HL-60 (cell line): ENCODE results near the gene TUBB3.

Source experiments
- DNase-seq, 2 experiments: peaks; one replicate each; pipeline ENCODE4 v3.0.0-alpha.2; 2010 to 2020; ENCODE audit warnings: low read depth in 1 of 2, low spot score in 1 of 2
- H3K27ac ChIP-seq: fragments of 250-450 bp; sonication (Bioruptor Pico); replicated peaks from 2 replicates; pipeline ENCODE4 v1.5.1; 2020; ENCODE audit warnings: mild to moderate bottlenecking, moderate library complexity
- H3K27me3 ChIP-seq: fragments of 250-450 bp; sonication (Bioruptor Pico); 2 replicates; pipeline ENCODE4 v1.5.1; 2021; ENCODE audit warnings: mild to moderate bottlenecking, moderate library complexity; ENCODE audit not compliant: insufficient read depth, poor library complexity, severe bottlenecking
- H3K4me3 ChIP-seq: replicated peaks from 2 replicates; pipeline ENCODE4 v1.5.1; 2011; ENCODE audit warnings: mild to moderate bottlenecking, control low read depth, low read length; ENCODE audit not compliant: insufficient read depth
- GABPA ChIP-seq: IDR thresholded peaks from 2 replicates; pipeline ENCODE4 v1.6.1; 2012; ENCODE audit warnings: low read depth
- POLR2AphosphoS5 ChIP-seq: IDR thresholded peaks from 2 replicates; pipeline ENCODE4 v1.6.1; 2012; ENCODE audit warnings: low read depth
- SPI1 ChIP-seq: IDR thresholded peaks from 2 replicates; pipeline ENCODE4 v1.6.1; 2012; ENCODE audit warnings: low read depth, mild to moderate bottlenecking, borderline replicate concordance
- TF ChIP-seq, protein P1 (sequence below): IDR thresholded peaks from one replicate; pipeline ENCODE4 v1.5.1; 2011; ENCODE audit warnings: low read length, control low read depth, inconsistent platforms; ENCODE audit not compliant: insufficient read depth
- TF ChIP-seq, protein P2 (sequence below): IDR thresholded peaks from 2 replicates; pipeline ENCODE4 v1.6.1; 2012; ENCODE audit warnings: low read depth; ENCODE audit not compliant: insufficient replicate concordance

Gene TUBB3

DNA sequence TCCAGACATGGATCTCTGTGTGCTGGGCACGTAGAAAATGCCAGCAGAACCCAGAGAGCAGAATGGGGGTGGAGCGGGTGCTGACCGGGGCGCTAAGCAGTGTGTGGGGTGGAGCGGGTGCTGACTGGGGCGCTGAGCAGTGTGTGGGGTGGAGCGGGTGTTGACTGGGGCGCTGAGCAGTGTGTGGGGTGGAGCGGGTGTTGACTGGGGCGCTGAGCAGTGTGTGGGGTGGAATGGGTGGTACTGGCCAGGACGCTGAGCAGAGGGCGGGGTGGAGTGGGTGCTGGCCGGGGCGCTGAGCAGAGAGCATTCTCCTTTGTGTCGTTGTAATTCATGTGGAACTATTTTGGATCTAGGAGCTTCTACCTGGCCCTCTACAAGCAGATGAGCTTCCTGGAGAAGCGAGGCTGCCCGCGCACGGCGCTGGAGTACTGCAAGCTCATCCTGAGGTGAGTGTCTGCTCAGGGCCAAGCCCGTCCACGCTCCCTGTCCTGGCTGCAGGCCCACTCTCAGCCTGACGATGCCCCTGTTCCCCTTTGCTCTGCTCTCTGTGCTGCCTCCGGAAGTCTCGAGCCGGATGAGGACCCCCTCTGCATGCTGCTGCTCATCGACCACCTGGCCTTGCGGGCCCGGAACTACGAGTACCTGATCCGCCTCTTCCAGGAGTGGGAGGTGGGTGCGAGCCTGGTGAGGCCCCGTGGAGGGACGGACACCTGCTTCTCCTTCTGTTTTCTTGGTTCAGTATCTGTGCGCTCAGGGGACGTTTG is 24.8 kb upstream of the TUBB3 start:
- Histone ChIP-seq H3K4me3 (no peak overlapping the region), H3K27ac (no peak overlapping the region), H3K27me3 (no peaks in the 10 kb centered on the region)
- TF ChIP-seq, protein P1, sequence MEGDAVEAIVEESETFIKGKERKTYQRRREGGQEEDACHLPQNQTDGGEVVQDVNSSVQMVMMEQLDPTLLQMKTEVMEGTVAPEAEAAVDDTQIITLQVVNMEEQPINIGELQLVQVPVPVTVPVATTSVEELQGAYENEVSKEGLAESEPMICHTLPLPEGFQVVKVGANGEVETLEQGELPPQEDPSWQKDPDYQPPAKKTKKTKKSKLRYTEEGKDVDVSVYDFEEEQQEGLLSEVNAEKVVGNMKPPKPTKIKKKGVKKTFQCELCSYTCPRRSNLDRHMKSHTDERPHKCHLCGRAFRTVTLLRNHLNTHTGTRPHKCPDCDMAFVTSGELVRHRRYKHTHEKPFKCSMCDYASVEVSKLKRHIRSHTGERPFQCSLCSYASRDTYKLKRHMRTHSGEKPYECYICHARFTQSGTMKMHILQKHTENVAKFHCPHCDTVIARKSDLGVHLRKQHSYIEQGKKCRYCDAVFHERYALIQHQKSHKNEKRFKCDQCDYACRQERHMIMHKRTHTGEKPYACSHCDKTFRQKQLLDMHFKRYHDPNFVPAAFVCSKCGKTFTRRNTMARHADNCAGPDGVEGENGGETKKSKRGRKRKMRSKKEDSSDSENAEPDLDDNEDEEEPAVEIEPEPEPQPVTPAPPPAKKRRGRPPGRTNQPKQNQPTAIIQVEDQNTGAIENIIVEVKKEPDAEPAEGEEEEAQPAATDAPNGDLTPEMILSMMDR, result no peak
- DNase-seq, result no peak

DNA sequence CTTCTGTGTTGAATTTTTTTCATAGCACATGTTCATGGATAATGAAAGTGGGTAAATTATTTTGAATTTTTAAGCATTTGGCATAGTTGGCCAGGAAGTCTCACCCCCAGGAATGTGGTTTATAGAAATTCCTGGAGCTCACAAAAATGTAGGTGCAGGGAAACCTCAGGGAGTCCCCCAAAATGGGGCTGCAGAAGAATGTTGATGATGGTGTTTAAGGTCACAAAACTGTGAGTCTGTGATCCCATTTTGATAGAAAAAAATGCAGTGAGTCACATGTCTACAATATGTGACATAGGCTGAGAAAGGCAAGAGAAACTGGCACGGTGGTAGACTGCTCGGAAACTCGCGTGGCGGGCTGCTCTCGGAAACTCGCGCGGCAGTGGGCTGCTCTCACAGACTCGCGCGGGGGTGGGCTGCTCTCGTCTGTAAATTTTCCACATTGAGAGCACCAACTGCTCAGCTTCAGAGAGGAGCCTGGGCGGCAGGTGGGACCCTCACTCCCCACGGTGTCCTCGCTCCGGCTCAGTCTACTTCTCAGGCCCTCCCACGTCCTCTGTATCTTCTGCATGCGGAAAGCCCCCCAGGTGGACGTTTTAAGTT is 23.2 kb upstream of the TUBB3 start:
- H3K27ac ChIP-seq, result no peak overlapping the region
- DNase-seq, result no peak
- H3K4me3 ChIP-seq, result no peak overlapping the region
- TF ChIP-seq SPI1, result no peak
- TF ChIP-seq, protein P1, result no peak
- TF ChIP-seq, protein P2, sequence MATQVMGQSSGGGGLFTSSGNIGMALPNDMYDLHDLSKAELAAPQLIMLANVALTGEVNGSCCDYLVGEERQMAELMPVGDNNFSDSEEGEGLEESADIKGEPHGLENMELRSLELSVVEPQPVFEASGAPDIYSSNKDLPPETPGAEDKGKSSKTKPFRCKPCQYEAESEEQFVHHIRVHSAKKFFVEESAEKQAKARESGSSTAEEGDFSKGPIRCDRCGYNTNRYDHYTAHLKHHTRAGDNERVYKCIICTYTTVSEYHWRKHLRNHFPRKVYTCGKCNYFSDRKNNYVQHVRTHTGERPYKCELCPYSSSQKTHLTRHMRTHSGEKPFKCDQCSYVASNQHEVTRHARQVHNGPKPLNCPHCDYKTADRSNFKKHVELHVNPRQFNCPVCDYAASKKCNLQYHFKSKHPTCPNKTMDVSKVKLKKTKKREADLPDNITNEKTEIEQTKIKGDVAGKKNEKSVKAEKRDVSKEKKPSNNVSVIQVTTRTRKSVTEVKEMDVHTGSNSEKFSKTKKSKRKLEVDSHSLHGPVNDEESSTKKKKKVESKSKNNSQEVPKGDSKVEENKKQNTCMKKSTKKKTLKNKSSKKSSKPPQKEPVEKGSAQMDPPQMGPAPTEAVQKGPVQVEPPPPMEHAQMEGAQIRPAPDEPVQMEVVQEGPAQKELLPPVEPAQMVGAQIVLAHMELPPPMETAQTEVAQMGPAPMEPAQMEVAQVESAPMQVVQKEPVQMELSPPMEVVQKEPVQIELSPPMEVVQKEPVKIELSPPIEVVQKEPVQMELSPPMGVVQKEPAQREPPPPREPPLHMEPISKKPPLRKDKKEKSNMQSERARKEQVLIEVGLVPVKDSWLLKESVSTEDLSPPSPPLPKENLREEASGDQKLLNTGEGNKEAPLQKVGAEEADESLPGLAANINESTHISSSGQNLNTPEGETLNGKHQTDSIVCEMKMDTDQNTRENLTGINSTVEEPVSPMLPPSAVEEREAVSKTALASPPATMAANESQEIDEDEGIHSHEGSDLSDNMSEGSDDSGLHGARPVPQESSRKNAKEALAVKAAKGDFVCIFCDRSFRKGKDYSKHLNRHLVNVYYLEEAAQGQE, result no peak
- no peak for TF ChIP-seq POLR2AphosphoS5
- TF ChIP-seq GABPA, result no peak
- H3K27me3 ChIP-seq, result no peaks in the 10 kb centered on the region

DNA sequence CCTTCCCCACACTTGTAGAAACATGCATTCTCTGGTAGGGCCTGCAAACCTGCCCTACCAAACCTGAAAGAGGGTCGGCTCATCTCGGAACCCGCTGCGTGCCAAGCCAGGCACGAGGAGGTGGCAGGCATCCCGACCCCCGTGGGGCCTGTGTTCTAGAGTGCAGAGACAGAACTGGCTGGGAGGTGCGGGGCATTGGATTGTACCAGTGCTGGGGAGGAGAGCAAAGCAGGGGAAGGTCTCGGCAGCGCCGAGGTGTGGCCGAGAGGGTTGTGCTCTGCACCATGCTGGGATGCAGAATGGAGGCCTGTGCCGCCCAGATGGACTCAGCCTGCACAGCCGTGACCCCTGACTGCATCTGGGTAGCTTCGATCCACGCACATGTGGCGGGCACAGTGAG is 22.3 kb upstream of the TUBB3 start:
- DNase-seq, result no peak
- H3K4me3 ChIP-seq, result no peak overlapping the region
- no peaks in the 10 kb centered on the region for H3K27me3 ChIP-seq
- H3K27ac ChIP-seq, result no peak overlapping the region
- TF ChIP-seq, protein P1, result no peak
- TF ChIP-seq, protein P2, result no peak
- TF ChIP-seq GABPA (no peak), POLR2AphosphoS5 (no peak), SPI1 (no peak)

DNA sequence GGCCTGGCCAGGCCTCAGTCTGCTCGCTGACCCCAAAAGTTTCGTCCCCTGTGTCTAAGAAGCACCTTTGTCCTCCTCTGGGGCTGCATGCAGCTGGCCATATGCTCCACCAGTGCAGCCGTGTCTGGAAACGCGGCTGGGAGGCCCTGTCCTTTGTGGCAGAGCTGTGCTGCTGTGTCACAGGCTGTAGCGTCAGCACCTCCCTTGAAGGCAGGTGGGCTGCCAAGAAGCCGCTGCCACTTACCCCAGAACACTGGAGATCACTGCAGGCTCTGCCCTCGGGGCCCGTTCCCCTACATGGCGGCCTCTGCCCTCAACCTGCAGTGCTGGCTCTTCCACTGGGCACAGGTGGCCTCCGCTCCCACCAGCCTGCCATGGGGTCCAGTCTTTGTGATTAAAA is 20.2 kb upstream of the TUBB3 start:
- no peak for TF ChIP-seq GABPA
- Histone ChIP-seq H3K27ac (no peak overlapping the region), H3K4me3 (no peak overlapping the region), H3K27me3 (no peaks in the 10 kb centered on the region)
- DNase-seq, result no peak
